Epithelial cell of esophagus (primary cell): ENCODE measurements around the gene SART1.
A peak's percentile ranks its signal among the peaks of the same experiment; 100 is the strongest.

Experiments
- DNase-seq: peaks from one replicate; pipeline ENCODE4 v3.0.0; 2010; ENCODE audit warnings: low read depth
- H3K4me3 ChIP-seq: 2 replicates; pipeline ENCODE4 v1.5.1; 2011; ENCODE audit warnings: mild to moderate bottlenecking, low read length, control low read depth
- CTCF ChIP-seq: IDR thresholded peaks from 2 replicates; pipeline ENCODE4 v1.5.1; 2011; ENCODE audit warnings: low read depth, mild to moderate bottlenecking, low read length, control low read depth, inconsistent platforms; ENCODE audit not compliant: insufficient read depth; ENCODE audit errors: missing control alignments

The SART1 gene

GRCh38 chr11:65961267-65962140 lies at the start of gene SART1:
SART1 (plus strand) TSS chr11:65961734; CDS start chr11:65961781, 47 bp downstream.
- DNase-seq: peak; percentile 96
- H3K4me3 ChIP-seq: peak within 1 kb of the TSS; percentile 83
- no peak for TF ChIP-seq CTCF

GRCh38 chr11:65912845-65913244 lies 48.7 kb upstream of the SART1 start:
- DNase-seq: peak; percentile 92
- no peak overlapping the region for H3K4me3 ChIP-seq
- no peak for TF ChIP-seq CTCF

- TF ChIP-seq CTCF: no peak
- H3K4me3 ChIP-seq: no peak overlapping the region
- DNase-seq: no peak
Measured at GRCh38 chr11:65915101-65915820, 46.3 kb upstream of the SART1 start.

GRCh38 chr11:65915821-65916251 lies 45.7 kb upstream of the SART1 start:
- TF ChIP-seq CTCF: no peak

GRCh38 chr11:65916391-65916790 lies 45.1 kb upstream of the SART1 start:
- no peak for TF ChIP-seq CTCF
- H3K4me3 ChIP-seq: no peak overlapping the region
- no peak for DNase-seq

More at GRCh38 chr11:65915821-65916251, 45.7 kb upstream of the SART1 start:
- DNase-seq: peak; percentile 97
- H3K4me3 ChIP-seq: no peak overlapping the region

- no peak for DNase-seq
- TF ChIP-seq CTCF: no peak
- no peak overlapping the region for H3K4me3 ChIP-seq
Measured at GRCh38 chr11:65917077-65917433, 44.5 kb upstream of the SART1 start.
